Thyroid gland (tissue), 4 donors: ENCODE results near the gene TC2N. TPM values are rescaled to one million over a fixed set of nuclear protein-coding genes. Genes with fewer than 3 reads are reported as not detected.

Experiments
- DNase-seq, 2 donors: peaks; one replicate each; pipeline ENCODE4 v3.0.0-alpha.2; 2019
- H3K27ac ChIP-seq, 3 donors: fragments of 200-600 bp; sonication (generic); 1 replicate in 2 of 3; 2 replicates in 1 of 3; pipeline ENCODE4 v1.5.1; 2016 to 2019; ENCODE audit warnings: mild to moderate bottlenecking in 1 of 3, moderate library complexity in 1 of 3
- H3K27me3 ChIP-seq: fragments of 200-600 bp; sonication (generic); one replicate; pipeline ENCODE4 v1.5.1; 2019
- H3K36me3 ChIP-seq, 2 donors: fragments of 200-600 bp; sonication (generic); one replicate each; pipeline ENCODE4 v1.5.1; 2016 to 2019
- H3K4me1 ChIP-seq, 2 donors: fragments of 200-600 bp; sonication (generic); one replicate each; pipeline ENCODE4 v1.5.1; 2017 to 2019
- H3K4me3 ChIP-seq, 3 donors: fragments of 200-600 bp; sonication (generic); replicated peaks in 1 of 3; 1 replicate in 2 of 3; 2 replicates in 1 of 3; pipeline ENCODE4 v1.5.1; 2016; ENCODE audit warnings: mild to moderate bottlenecking in 1 of 3
- H3K9me3 ChIP-seq: fragments of 200-600 bp; sonication (generic); one replicate; pipeline ENCODE4 v1.5.1; 2017
- POLR2A ChIP-seq, 2 donors: fragments of 450-650 bp; IDR thresholded peaks; one replicate each; pipeline ENCODE4 v1.6.1; 2017; ENCODE audit warnings: antibody characterized with exemption in 2 of 2, mild to moderate bottlenecking in 2 of 2, moderate library complexity in 1 of 2
- WGBS, 2 donors: methylation state at CpG; one replicate each; pipeline ENCODE4 v1.1.5; 2017; 5-methylcytosine and 5-hydroxymethylcytosine counted together
- intact Hi-C: fragments of 100-400 bp; cut with DNase I; formaldehyde crosslinking; loops from one replicate; pipeline ENCODE4 v1.15.1; 2023
- total RNA-seq, 4 donors: library from RNA; depleted of rRNA; stranded (reverse); fragments of >200 nt; gene quantifications; one replicate each; pipeline ENCODE4 v1.2.3, GENCODE V29; 2016
- TF ChIP-seq, protein P1 (sequence below), 6 experiments: fragments of 200-600 bp in 3 of 6; fragments of 450-650 bp in 3 of 6; sonication (generic) in 3 of 6; IDR thresholded peaks; one replicate each; pipeline ENCODE4 v1.5.1; 2016 to 2019; ENCODE audit warnings: antibody characterized with exemption in 6 of 6, mild to moderate bottlenecking in 2 of 6, inconsistent platforms in 1 of 6, moderate library complexity in 1 of 6

TC2N gene
- total RNA-seq, 4 donors from 2014 or later: 57.5 to 102 (median 78.0) TPM

GRCh38 chr14:91749868-91750267, 117.5 kb downstream of the TC2N start:
- intact Hi-C loops: no loop called here
- Histone ChIP-seq H3K27me3 (no peaks in the 10 kb centered on the region), H3K27ac (no peak overlapping the region), H3K9me3 (no peaks in the 10 kb centered on the region), H3K36me3 (no peaks in the 10 kb centered on the region), H3K4me1 (peaks cover 16 to 26% of the 10 kb centered on the region in 2 donors), H3K4me3 (no peak overlapping the region)
- DNase-seq: no peak
- 80 to 91% methylated on average over 2 of the region's 2 CpGs for WGBS, 2 donors
- TF ChIP-seq POLR2A (IDR thresholded peaks at IDR 0.05): no peak
- TF ChIP-seq, protein P1, sequence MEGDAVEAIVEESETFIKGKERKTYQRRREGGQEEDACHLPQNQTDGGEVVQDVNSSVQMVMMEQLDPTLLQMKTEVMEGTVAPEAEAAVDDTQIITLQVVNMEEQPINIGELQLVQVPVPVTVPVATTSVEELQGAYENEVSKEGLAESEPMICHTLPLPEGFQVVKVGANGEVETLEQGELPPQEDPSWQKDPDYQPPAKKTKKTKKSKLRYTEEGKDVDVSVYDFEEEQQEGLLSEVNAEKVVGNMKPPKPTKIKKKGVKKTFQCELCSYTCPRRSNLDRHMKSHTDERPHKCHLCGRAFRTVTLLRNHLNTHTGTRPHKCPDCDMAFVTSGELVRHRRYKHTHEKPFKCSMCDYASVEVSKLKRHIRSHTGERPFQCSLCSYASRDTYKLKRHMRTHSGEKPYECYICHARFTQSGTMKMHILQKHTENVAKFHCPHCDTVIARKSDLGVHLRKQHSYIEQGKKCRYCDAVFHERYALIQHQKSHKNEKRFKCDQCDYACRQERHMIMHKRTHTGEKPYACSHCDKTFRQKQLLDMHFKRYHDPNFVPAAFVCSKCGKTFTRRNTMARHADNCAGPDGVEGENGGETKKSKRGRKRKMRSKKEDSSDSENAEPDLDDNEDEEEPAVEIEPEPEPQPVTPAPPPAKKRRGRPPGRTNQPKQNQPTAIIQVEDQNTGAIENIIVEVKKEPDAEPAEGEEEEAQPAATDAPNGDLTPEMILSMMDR (IDR thresholded peaks at IDR 0.05): no peak

DNA sequence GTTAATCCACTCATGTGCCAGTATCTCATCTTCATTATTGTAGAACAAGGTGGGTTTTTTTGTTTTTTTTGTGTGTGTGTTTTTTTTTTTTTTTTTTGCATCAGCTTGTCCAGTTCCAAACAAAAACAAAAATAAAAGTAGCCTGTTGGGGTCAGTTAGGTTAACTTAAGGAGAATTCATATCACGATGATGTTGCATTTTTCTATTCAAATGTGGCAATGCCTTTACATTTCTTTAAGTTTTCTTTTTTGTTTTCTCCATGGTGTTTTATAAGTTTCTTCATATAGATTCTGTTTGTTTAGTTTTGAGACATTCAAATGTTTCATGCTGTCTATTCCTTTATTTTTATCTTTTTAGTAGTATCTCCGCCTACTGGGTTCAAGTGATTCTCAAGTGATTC, 119.3 kb downstream of the TC2N start:
- Histone ChIP-seq H3K4me1 (peaks cover 5 to 12% of the 10 kb centered on the region in 2 donors), H3K27me3 (no peaks in the 10 kb centered on the region), H3K9me3 (no peaks in the 10 kb centered on the region), H3K36me3 (no peaks in the 10 kb centered on the region), H3K4me3 (no peak overlapping the region), H3K27ac (no peak overlapping the region)
- intact Hi-C loops: no loop called here
- no peak for DNase-seq
- TF ChIP-seq POLR2A (IDR thresholded peaks at IDR 0.05): no peak
- TF ChIP-seq, protein P1 (IDR thresholded peaks at IDR 0.05): no peak
- WGBS, 2 donors: 95% methylated on average over 2 of the region's 2 CpGs

DNA sequence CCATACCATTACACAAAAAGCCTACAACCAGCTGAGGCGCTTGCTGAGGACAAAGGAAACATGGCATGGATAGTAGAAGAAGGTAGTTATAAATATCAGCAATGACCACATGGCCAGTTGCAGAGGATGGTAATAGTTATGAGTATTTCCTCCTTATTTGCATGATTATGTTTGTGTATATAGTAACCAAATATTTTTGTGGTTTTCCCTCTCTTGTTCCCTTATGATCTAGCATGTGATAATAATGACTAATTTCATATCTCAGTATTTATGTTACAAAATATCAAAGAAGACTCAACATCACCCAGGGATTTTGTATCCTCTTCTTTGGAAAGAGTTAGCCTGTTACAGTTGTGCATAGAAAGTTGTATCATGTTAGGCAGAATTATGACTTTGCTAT, 122.0 kb downstream of the TC2N start:
- Histone ChIP-seq H3K27ac (no peak overlapping the region), H3K27me3 (no peaks in the 10 kb centered on the region), H3K9me3 (no peaks in the 10 kb centered on the region), H3K36me3 (no peaks in the 10 kb centered on the region), H3K4me3 (no peak overlapping the region), H3K4me1 (no peaks in the 10 kb centered on the region)
- intact Hi-C loops: no loop called here
- no peak for TF ChIP-seq POLR2A (IDR thresholded peaks at IDR 0.05)
- TF ChIP-seq, protein P1 (IDR thresholded peaks at IDR 0.05): no peak
- 87 to 100% methylated on average over 1 of the region's 1 CpG for WGBS, 2 donors
- no peak for DNase-seq

DNA sequence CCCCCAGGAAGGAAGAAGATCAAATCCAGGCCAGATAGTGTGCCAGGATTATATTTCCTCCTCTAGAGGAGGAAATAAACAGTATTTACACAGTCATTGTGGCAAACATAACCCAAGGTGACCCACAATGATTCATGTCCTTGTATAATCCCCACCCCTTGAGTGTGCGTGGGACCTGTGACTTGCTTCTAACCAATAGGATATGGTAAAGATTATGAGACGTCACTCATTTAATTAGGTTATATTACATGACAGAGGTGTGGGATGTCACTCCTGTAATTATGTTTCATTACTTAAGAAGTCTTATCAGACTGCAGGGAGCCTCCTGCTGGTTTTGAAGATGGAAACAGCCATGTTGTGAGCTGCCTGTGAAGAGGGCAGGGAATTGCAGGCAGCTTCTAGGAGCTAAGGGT, 123.3 kb downstream of the TC2N start:
- DNase-seq: no peak
- intact Hi-C loops: no loop called here
- Histone ChIP-seq H3K9me3 (no peaks in the 10 kb centered on the region), H3K4me3 (no peak overlapping the region), H3K36me3 (no peaks in the 10 kb centered on the region), H3K27me3 (no peaks in the 10 kb centered on the region), H3K27ac (no peak overlapping the region), H3K4me1 (no peaks in the 10 kb centered on the region)
- TF ChIP-seq, protein P1 (IDR thresholded peaks at IDR 0.05): no peak
- 89 to 91% methylated on average over 2 of the region's 2 CpGs for WGBS, 2 donors

GRCh38 chr14:91743305-91743653, 124.1 kb downstream of the TC2N start:
- H3K4me1 ChIP-seq: no peaks in the 10 kb centered on the region
- no peaks in the 10 kb centered on the region for H3K27me3 ChIP-seq
- intact Hi-C loops: no loop called here
- 90 to 94% methylated on average over 2 of the region's 2 CpGs for WGBS, 2 donors
- H3K27ac ChIP-seq: no peak overlapping the region
- H3K9me3 ChIP-seq: no peaks in the 10 kb centered on the region
- H3K36me3 ChIP-seq: no peaks in the 10 kb centered on the region
- no peak for DNase-seq
- TF ChIP-seq POLR2A (IDR thresholded peaks at IDR 0.05): no peak
- TF ChIP-seq, protein P1 (IDR thresholded peaks at IDR 0.05): no peak
- H3K4me3 ChIP-seq: no peak overlapping the region
